A549 (cell line): Measurements from ENCODE around the gene RAP1GAP2. TPM values are rescaled to one million over a fixed set of nuclear protein-coding genes. Genes with fewer than 3 reads are reported as not detected.

Experiments
- ATAC-seq, 2 experiments: fragments of 200-7000 bp in 1 of 2; fragments of >200 bp in 1 of 2; cut with Nextera tagmentation in 1 of 2; cut with Tn5 transposase in 1 of 2; 3 replicates each; pipeline versions ENCODE4 v1.8.0 to v1.9.1; 2018 to 2020; ENCODE audit warnings: mild to moderate bottlenecking in 1 of 2, moderate library complexity in 1 of 2
- CTCF ChIA-PET: fragments of 300-600 bp; sonication (Branson Sonifier 250); formaldehyde crosslinking; extraction: SDS; loops from one replicate; lab custom pipeline; 2021; ENCODE audit warnings: antibody characterized with exemption, inconsistent platforms; lab: Yijun Ruan, JAX
- POLR2A ChIA-PET: fragments of 350-600 bp; formaldehyde crosslinking; extraction: SDS; loops from one replicate; lab custom pipeline; 2021; ENCODE audit warnings: antibody characterized with exemption, inconsistent platforms; lab: Yijun Ruan, JAX
- DNase-seq, 2 experiments: peaks; one replicate each; pipeline versions ENCODE4 v3.0.0 to v3.0.0-alpha.2; 2011 to 2016; ENCODE audit warnings: low read depth in 1 of 2, low spot score in 1 of 2
- FAIRE-seq: peaks from 2 replicates; lab custom pipeline; 2011; peaks lifted over from hg19 to GRCh38; lab: Jason Lieb, UNC
- H3K27ac ChIP-seq, 2 experiments: fragments of >200 bp; sonication (Bioruptor Twin); formaldehyde crosslinking; 3 replicates each; pipeline ENCODE4 v1.5.1; 2016 to 2017
- H3K4me1 ChIP-seq: fragments of >200 bp; sonication (Bioruptor Twin); formaldehyde crosslinking; 3 replicates; pipeline ENCODE4 v1.6.1; 2016
- H3K4me2 ChIP-seq: fragments of >200 bp; sonication (Bioruptor Twin); formaldehyde crosslinking; 3 replicates; pipeline ENCODE4 v1.6.1; 2016
- H3K4me3 ChIP-seq: fragments of >200 bp; sonication (Bioruptor Twin); formaldehyde crosslinking; 3 replicates; pipeline ENCODE4 v1.5.1; 2016
- H3K9me3 ChIP-seq: fragments of >200 bp; sonication (Bioruptor Twin); formaldehyde crosslinking; 3 replicates; pipeline ENCODE4 v1.6.1; 2016
- ATOH8 ChIP-seq: fragments of 250-450 bp; sonication (Bioruptor Pico); IDR thresholded peaks from 2 replicates; pipeline ENCODE4 v1.5.0; 2020; ENCODE audit warnings: low read depth, mild to moderate bottlenecking, moderate library complexity
- BHLHE40 ChIP-seq: IDR thresholded peaks from 2 replicates; pipeline ENCODE4 v1.6.1; 2012; ENCODE audit warnings: low read depth, low read length, inconsistent platforms
- CBX8 ChIP-seq: fragments of 200-600 bp; sonication (generic); IDR thresholded peaks from 2 replicates; pipeline ENCODE4 v1.6.1; 2016
- CHD2 ChIP-seq: fragments of 150-350 bp; IDR thresholded peaks from 2 replicates; pipeline ENCODE4 v1.6.1; 2014; ENCODE audit warnings: low read length; ENCODE audit not compliant: partially characterized antibody
- CHD4 ChIP-seq: fragments of 200-600 bp; sonication (generic); IDR thresholded peaks from 2 replicates; pipeline ENCODE4 v1.6.1; 2016; ENCODE audit warnings: antibody characterized with exemption, mild to moderate bottlenecking, borderline replicate concordance
- CTCF ChIP-seq: fragments of >200 bp; sonication (Bioruptor Twin); formaldehyde crosslinking; IDR thresholded peaks from 3 replicates; pipeline ENCODE4 v1.5.1; 2016
- FOSL2 ChIP-seq, 2 experiments: fragments of 450-650 bp in 1 of 2; fragments of >200 bp in 1 of 2; sonication (Bioruptor Twin) in 1 of 2; formaldehyde crosslinking; IDR thresholded peaks; 2 replicates each; pipeline versions ENCODE4 v1.5.0 to v1.6.1; 2016 to 2020; ENCODE audit warnings: mild to moderate bottlenecking in 1 of 2, moderate library complexity in 1 of 2
- GATA3 ChIP-seq: IDR thresholded peaks from 2 replicates; pipeline ENCODE4 v1.6.1; 2012; ENCODE audit warnings: borderline replicate concordance
- HDAC2 ChIP-seq: fragments of 200-600 bp; sonication (generic); IDR thresholded peaks from 2 replicates; pipeline ENCODE4 v1.6.1; 2016
- HOXA7 ChIP-seq: fragments of 250-450 bp; sonication (Bioruptor Pico); IDR thresholded peaks from 2 replicates; pipeline ENCODE4 v1.5.0; 2020; ENCODE audit warnings: mild to moderate bottlenecking, moderate library complexity
- HOXB13 ChIP-seq: fragments of 250-450 bp; sonication (Bioruptor Pico); IDR thresholded peaks from 2 replicates; pipeline ENCODE4 v1.5.0; 2020; ENCODE audit warnings: low read depth, mild to moderate bottlenecking, moderate library complexity
- MAX ChIP-seq: IDR thresholded peaks from 2 replicates; pipeline ENCODE4 v1.6.1; 2012
- NFE2L2 ChIP-seq: fragments of 150-350 bp; conservative IDR thresholded peaks from 2 replicates; pipeline ENCODE4 v1.6.1; 2014; ENCODE audit warnings: low read length
- NPAS2 ChIP-seq: fragments of 250-450 bp; sonication (Bioruptor Pico); IDR thresholded peaks from 2 replicates; pipeline ENCODE4 v1.8.0; 2022; ENCODE audit warnings: mild to moderate bottlenecking, moderate library complexity, borderline replicate concordance
- POLR2A ChIP-seq: IDR thresholded peaks from 2 replicates; pipeline ENCODE4 v1.6.1; 2012; ENCODE audit warnings: mild to moderate bottlenecking, low read length
- POLR2AphosphoS2 ChIP-seq: conservative IDR thresholded peaks from 2 replicates; pipeline ENCODE4 v1.6.1; 2012; ENCODE audit warnings: low read length, improper control_type of control experiment, inconsistent platforms
- RCOR1 ChIP-seq: fragments of 150-350 bp; IDR thresholded peaks from 2 replicates; pipeline ENCODE4 v1.6.1; 2014; ENCODE audit warnings: antibody characterized with exemption, low read length, low read depth
- RFX5 ChIP-seq: fragments of 450-650 bp; IDR thresholded peaks from 2 replicates; pipeline ENCODE4 v1.7.1; 2014; ENCODE audit warnings: antibody characterized with exemption, mild to moderate bottlenecking, moderate library complexity
- SMC3 ChIP-seq: fragments of >200 bp; sonication (Bioruptor Twin); formaldehyde crosslinking; IDR thresholded peaks from 3 replicates; pipeline ENCODE4 v1.6.1; 2018; ENCODE audit warnings: inconsistent platforms
- SREBF2 ChIP-seq: fragments of 450-650 bp; IDR thresholded peaks from 2 replicates; pipeline ENCODE4 v1.6.1; 2014; ENCODE audit warnings: mild to moderate bottlenecking, moderate library complexity
- TFCP2L1 ChIP-seq: fragments of 250-450 bp; sonication (Bioruptor Pico); IDR thresholded peaks from 2 replicates; pipeline ENCODE4 v1.5.0; 2021; ENCODE audit warnings: mild to moderate bottlenecking
- TP53 ChIP-seq: fragments of 250-450 bp; sonication (Bioruptor Pico); IDR thresholded peaks from 2 replicates; pipeline ENCODE4 v1.5.0; 2021; ENCODE audit warnings: mild to moderate bottlenecking, moderate library complexity
- ZSCAN20 ChIP-seq: fragments of 250-450 bp; sonication (Bioruptor Pico); IDR thresholded peaks from 2 replicates; pipeline ENCODE4 v1.8.0; 2022; ENCODE audit warnings: mild to moderate bottlenecking, moderate library complexity
- WGBS: methylation state at CpG from one replicate; pipeline ENCODE4 v1.1.6; 2017; ENCODE audit errors: missing lambda C conversion rate; 5-methylcytosine and 5-hydroxymethylcytosine counted together
- polyA plus RNA-seq, 4 experiments: library from polyadenylated mRNA; depleted of rRNA in 3 of 4; stranded (reverse); fragments of >200 nt; fragmentation: RNase III in 1 of 4; extraction: RNeasy Plus Mini Kit Qiagen cat#74134 plus additional on column Dnase treatment in 1 of 4; gene quantifications; 2 replicates in 3 of 4; 3 replicates in 1 of 4; pipeline ENCODE4 v1.2.3, GENCODE V29; 2011 to 2017
- TF ChIP-seq, protein P1 (sequence below): IDR thresholded peaks from 2 replicates; pipeline ENCODE4 v1.6.1; 2012; ENCODE audit warnings: low read depth, borderline replicate concordance
- TF ChIP-seq, protein P2 (sequence below): fragments of 150-350 bp; IDR thresholded peaks from 2 replicates; pipeline ENCODE4 v1.6.1; 2014; ENCODE audit warnings: low read depth, mild to moderate bottlenecking, low read length

RAP1GAP2 gene
- polyA plus RNA-seq, 2 of the 4 experiments (the other 2 are of a cell fraction): 8.3 to 20.8 TPM

- TF ChIP-seq HOXB13 (CRISPR knock-in tag) (no peak), HDAC2 (no peak), CHD2 (no peak), POLR2AphosphoS2 (no peak), NFE2L2 (no peak), NPAS2 (no peak), TFCP2L1 (CRISPR knock-in tag) (no peak)
These were observed 211.4 kb downstream of the RAP1GAP2 start (continued) for GRCh38 chr17:3007651-3008121.

DNA sequence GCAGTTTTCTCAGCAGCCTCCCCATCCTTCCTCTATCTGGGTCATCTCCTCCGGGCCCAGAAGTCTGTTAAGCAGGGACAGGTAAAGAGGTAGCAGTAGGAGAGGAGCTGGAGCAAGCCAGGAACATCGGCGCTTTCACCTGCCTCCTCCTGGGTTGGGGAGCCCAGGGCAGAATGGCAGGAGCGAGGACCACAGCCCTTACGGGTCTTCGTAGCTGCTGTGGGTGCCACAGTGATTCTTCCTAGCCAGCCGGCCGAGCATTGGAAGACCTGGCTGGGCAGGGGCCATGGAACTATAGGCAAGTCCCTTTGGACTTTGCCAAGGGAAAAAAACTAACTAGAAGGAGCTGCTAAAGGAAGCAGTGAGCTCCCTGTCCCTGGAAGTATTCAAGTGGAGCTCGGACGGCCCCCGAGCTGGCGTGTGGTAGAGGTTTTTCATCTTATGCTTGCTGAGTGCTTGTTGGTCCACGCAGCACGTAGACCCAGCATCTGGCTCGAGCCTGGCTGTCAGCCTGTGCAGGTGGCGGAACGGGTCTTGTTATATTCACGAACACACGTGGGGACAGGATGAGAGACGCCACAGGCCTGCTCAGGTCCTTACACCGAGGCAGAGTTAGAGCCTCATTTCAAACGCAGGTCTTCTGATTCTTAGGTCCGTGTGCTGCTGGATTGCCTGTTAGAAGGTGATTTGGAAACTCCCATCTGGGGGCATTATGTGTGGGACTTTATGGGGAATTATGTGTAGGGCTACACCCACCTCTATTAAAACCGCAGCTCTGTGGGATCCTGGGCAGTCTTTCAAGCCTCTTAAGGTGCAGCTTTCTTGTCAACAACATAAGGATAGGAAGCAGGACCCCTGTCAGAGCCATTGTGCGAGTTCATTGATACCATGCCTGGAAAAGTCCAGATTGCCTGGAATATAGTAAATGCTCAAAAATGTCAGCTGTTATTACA, 212.4 kb downstream of the RAP1GAP2 start:
- FAIRE-seq: no peak
- ChIA-PET CTCF (interaction anchor here (0.6 to 22.4 kb wide), 13 partner anchors 9 to 845 kb away, joined by 3 to 550 read pairs (median 5); no protein-coding TSS in a partner anchor), POLR2A (no interaction called here)
- 90% methylated on average over 25 of the region's 25 CpGs for WGBS
- H3K9me3 ChIP-seq: no peaks in the 10 kb centered on the region
- no peak for DNase-seq
- no peak for TF ChIP-seq MAX
- TF ChIP-seq ATOH8 (CRISPR knock-in tag): no peak
- TF ChIP-seq, protein P1, sequence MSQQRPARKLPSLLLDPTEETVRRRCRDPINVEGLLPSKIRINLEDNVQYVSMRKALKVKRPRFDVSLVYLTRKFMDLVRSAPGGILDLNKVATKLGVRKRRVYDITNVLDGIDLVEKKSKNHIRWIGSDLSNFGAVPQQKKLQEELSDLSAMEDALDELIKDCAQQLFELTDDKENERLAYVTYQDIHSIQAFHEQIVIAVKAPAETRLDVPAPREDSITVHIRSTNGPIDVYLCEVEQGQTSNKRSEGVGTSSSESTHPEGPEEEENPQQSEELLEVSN: no peak
- no peak for TF ChIP-seq NFE2L2
- TF ChIP-seq CTCF: no peak
- no peak for TF ChIP-seq SMC3
- no peak for ATAC-seq
- peak overlapping the region in 1 of 2 experiments; percentile 51; a peak in 2 of 6 replicates for H3K27ac ChIP-seq
- H3K4me2 ChIP-seq: no peak overlapping the region
- no peak overlapping the region for H3K4me3 ChIP-seq
- H3K4me1 ChIP-seq: peaks cover 25% of the 10 kb centered on the region

GRCh38 chr17:3009411-3009920, 213.2 kb downstream of the RAP1GAP2 start:
- no peak for TF ChIP-seq BHLHE40
- 93% methylated on average over 14 of the region's 14 CpGs for WGBS
- Histone ChIP-seq H3K4me1 (peaks cover 17% of the 10 kb centered on the region), H3K4me3 (no peak overlapping the region), H3K27ac (peak overlapping the region; percentile 22 to 39; a peak in 3 of 6 replicates), H3K4me2 (no peak overlapping the region), H3K9me3 (no peaks in the 10 kb centered on the region)
- FAIRE-seq: no peak
- ATAC-seq: no peak
- no peak for DNase-seq
- ChIA-PET POLR2A (interaction anchor here (0.7 kb wide), 1 partner anchor 157 kb away, joined by 7 read pairs; no protein-coding TSS in a partner anchor), CTCF (interaction anchor here (0.6 to 22.4 kb wide), 9 partner anchors 10 to 846 kb away, joined by 3 to 550 read pairs (median 6); no protein-coding TSS in a partner anchor)

DNA sequence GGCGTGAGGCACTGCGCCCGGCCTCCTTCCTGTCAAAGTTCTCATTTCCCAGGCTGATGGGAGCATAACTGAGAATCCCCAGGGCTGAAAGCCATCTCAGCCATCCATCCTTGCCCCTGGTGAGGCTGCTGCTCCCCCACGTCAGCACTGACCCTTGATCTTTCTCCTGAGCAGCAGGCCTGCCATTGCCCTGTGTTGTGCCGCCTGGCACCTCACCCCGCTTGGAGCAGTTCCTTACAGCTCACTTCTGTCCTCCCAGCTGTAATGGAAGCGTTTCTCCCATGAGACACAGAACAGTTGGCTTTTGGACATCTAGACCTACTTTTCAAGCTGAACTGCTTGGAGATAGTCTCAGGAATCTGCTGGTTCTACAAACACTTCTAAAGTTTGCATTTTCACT, 215.7 kb downstream of the RAP1GAP2 start:
- ATAC-seq (no peak), FAIRE-seq (no peak), DNase-seq (no peak)
- Histone ChIP-seq H3K4me2 (no peak overlapping the region), H3K4me1 (0 out of 3 replicates have a peak, but pooled peaks cover 4% of the 10 kb centered on the region), H3K4me3 (no peak overlapping the region), H3K9me3 (no peaks in the 10 kb centered on the region), H3K27ac (peak overlapping the region; percentile 57 to 59; a peak in 5 of 6 replicates)
- 95% methylated on average over 7 of the region's 7 CpGs for WGBS
- CTCF ChIA-PET: interaction anchor here (0.6 to 22.4 kb wide), 25 partner anchors 9 to 877 kb away, joined by 3 to 550 read pairs (median 11); partner anchors contain the start of gene RAP1GAP2
- POLR2A ChIA-PET: interaction anchor here (1.1 to 1.3 kb wide), 2 partner anchors 8 to 160 kb away, joined by 4 to 6 read pairs; no protein-coding TSS in a partner anchor
- no peak for TF ChIP-seq CHD4
- no peak for TF ChIP-seq ATOH8 (CRISPR knock-in tag)
- TF ChIP-seq RCOR1: no peak
- no peak for TF ChIP-seq RFX5
- TF ChIP-seq SREBF2: no peak
- no peak for TF ChIP-seq CBX8
- TF ChIP-seq HOXA7 (CRISPR knock-in tag): no peak
- TF ChIP-seq, protein P2, sequence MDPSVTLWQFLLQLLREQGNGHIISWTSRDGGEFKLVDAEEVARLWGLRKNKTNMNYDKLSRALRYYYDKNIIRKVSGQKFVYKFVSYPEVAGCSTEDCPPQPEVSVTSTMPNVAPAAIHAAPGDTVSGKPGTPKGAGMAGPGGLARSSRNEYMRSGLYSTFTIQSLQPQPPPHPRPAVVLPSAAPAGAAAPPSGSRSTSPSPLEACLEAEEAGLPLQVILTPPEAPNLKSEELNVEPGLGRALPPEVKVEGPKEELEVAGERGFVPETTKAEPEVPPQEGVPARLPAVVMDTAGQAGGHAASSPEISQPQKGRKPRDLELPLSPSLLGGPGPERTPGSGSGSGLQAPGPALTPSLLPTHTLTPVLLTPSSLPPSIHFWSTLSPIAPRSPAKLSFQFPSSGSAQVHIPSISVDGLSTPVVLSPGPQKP: no peak
- TF ChIP-seq SMC3: no peak
- no peak for TF ChIP-seq ZSCAN20
- TF ChIP-seq FOSL2 (IDR thresholded peaks at IDR 0.05): no peak
- no peak for TF ChIP-seq FOSL2 (CRISPR knock-in tag; IDR thresholded peaks at IDR 0.05)
- TF ChIP-seq TP53 (CRISPR knock-in tag): no peak
- TF ChIP-seq GATA3: no peak
- no peak for TF ChIP-seq POLR2A
